GM19240 (cell line): Measurements from ENCODE around the gene KCND3.

Experiments used
- DNase-seq: peaks from one replicate; pipeline ENCODE4 v3.0.0; 2011; ENCODE audit warnings: low spot score; ENCODE audit not compliant: insufficient read length

Gene KCND3

DNA sequence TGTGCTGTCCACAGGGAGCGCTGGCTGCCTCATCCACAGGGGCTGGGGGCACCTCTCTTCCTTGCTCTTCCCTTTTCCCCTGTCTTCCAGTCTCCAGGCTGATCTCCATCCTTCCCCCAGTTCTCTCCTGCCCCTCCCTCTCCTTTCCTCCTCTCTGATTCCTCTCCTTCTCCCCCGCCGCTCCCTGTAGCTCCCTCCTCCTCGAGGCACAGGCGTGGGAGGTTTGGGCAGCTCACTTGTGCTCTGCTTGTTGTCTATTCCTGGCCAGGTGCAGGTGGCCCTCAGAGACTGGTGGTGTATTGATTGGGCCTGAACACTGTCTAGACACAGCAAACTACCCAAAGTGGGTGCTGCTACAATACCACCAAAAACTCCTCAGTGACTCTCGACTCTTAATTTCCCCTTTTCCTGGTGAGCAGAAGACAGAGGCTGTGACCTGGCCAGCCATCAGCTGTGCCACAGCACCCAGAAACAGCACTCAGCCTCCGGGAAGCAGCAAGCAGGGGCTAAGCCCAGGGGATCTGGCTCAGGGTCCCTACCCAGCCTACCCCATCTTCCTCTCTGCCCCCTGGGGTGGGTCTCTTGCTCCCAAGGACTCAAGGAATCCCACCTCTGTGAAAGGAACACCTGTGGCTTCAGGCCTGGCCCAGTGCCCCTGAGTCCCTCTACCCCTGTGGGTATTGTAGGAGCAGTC is 140.5 kb downstream of the KCND3 start:
- DNase-seq: no peak

DNA sequence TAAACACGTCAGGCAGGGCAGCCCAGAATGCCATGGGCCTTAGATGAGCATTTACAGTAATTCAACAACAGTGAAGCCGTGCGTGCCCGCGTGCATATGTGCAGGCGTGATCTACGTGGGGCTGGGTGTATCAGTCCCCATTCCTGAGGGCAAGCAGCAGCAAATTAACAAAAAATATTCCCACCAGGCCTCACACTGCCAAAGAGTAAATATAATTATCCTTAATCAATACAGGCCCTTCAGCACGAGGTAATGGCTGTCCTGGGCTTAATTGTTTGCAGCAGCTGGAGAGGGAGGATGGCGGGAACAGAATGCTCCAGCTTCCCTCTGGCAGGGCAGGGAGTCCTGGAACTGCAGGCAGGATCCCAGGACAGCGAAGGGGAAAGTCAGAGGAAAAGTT is 142.0 kb downstream of the KCND3 start:
- no peak for DNase-seq

DNA sequence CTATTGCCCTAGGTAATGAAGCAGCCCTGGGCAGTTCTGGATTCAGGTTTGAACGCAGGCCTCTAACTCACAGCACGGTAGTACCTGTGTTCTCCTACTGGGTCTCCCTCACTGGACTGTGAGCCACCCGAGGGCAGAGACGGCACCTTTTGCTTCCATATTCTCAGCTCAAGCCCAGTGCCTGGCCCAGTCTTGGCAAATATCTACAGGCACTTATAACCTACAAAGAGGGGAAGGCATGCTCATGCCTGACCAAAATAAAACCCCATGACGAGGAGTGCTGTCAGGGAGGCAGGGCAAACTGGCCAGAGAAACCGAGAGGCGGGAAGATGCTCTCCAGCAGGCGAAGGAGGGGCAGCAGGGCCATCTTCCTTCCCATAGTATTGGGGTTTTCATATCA is 142.6 kb downstream of the KCND3 start:
- no peak for DNase-seq

DNA sequence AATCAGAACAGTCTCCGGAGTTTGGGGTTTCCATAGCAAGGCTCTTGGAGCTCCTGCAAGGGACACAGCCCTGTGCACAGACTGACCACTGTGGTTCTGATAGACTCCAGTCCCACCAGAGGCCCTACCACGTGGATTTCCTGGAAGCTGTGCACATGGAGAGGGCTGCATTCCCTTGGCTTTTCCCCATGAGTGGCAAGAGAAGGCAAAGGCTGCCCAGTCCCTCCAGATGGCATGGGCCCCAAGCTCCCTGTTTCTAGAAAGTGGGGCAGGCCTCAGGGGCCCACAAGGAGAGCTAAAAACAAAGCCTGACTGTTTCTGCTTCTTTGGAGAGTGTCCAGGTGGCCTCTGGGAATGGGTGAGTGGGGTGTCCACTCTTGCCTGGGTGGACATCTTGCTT is 146.3 kb downstream of the KCND3 start:
- DNase-seq: no peak

DNA sequence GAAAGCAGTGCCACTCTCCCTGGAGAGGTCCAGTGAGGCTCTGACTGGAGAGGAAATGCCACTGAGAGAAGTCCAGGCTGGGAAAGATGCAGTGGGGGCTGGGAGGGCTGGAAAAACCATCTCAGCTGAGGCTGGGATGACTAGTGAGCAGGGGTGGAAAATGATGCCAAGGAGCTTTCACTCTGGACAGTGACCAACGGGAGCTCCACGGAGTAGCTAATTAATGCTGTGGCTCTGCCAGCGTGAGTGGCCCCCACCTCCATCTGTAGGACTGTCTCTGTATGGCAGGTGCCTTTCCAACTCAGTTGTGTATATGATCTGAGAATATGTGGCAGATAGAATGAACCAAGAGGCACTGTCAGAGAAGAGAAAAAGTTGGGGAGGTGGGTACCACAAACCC is 147.1 kb downstream of the KCND3 start:
- DNase-seq: no peak

DNA sequence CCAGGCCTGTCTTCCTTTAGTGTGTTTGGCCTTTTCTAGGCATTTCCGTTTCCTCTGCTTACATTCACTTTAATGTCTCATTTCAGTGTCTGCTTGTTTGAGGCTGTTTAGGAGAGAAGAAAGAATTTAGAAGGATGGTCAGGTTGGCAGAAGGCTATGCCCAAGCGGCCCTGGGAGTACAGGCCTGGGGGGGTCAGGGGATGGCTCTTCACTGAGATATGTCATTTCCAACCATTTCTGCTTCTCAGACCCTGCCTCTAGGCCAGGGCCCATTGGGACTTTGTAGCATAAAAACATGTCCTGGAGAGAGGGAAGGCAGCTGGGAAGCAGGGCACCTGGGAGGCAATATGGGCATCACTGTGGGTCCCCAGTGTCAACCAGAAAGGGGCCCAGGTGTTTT is 147.7 kb downstream of the KCND3 start:
- DNase-seq: no peak

DNA sequence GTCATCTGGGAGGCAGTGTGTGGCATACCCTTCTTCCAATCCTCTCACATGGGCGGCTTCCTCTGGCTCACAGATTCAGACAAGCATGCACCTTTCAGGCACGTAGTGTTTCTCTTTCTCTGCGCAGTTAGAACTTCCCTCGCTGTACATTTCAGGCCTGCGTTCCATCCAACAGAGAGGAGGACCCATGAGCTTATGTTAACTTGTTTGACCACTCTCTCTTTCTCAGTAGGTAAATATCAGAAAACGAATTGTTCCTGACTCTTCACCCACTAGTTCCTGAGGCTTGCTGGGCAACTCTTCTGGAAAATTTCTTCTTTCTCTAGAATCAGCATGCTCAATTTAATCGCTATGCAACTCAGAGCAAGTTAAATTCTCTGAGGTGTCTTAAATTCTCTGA is 148.3 kb downstream of the KCND3 start:
- no peak for DNase-seq

DNA sequence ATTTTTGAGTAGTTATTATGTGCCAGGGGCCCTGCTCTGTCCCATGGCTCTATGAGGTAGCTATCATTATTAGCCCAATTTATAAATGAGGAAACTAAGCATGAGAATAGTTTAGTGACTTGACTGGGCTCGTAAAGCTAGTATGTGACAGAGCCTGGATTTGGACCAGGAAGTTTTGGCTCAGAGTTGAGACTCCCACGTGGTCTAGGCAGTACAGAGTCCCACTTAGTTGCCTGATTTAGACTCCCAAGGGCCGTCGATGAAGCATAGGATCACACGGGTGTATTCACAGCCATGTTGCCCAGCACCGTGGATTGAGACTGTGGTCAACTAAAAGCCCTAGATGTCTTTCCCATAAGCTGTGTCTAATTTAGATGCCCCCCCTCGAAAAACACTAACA is 152.1 kb downstream of the KCND3 start:
- DNase-seq: no peak

DNA sequence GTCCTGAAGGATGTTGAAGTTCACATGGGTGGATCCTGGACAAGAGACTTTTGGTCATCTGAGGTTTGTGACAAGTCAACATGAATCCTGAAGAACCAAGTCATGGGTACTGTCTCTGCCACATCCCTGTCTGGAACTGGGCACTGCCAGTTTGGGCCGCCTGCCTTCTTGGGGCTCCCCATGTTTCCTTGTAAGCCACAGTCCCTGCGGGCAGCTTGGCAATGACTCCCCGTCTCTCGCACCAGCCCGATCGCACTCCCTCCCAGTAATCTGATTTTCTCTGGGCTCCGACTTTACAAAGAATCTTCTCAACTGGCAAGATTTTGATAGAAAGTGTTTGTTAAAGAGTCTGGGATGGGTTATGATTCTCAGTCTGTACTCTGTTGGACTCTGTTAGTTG is 153.4 kb downstream of the KCND3 start:
- DNase-seq: no peak

DNA sequence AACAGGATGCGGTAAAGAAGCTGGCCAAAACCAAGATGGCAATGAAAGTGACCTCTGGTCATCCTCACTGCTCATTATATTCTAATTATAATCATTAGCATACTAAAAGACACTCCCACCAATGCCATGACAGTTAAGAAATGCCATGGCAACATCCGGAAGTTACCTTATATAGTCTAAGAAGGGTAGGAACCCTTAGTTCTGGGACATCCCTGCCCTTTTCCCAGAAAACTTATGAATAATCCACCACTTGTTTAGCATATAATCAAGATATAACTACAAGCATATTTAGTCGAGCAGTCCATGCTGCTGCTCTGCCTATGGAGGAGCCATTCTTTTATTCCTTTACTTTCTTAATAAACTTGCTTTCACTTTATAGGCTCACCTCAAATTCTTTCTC is 154.0 kb downstream of the KCND3 start:
- no peak for DNase-seq

DNA sequence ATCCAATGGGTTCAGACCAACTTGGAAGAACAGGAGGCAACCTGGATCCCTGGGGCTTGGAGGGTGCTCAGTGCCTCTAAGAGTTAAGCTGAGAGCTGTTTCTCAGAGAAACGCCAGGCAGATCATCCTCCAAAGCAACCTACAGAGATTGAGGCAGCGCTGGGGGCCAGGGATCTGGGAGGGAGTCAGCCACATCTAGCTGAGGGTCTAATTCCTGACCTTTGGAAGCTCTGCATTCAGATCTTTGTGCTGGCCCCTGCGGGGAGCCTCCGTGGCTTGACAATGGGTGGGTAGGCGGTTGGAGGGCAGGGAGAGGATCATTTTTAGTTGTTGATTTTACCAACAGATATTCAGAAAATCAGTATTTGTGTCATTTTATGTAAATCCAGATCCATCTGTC is 154.5 kb downstream of the KCND3 start:
- no peak for DNase-seq

DNA sequence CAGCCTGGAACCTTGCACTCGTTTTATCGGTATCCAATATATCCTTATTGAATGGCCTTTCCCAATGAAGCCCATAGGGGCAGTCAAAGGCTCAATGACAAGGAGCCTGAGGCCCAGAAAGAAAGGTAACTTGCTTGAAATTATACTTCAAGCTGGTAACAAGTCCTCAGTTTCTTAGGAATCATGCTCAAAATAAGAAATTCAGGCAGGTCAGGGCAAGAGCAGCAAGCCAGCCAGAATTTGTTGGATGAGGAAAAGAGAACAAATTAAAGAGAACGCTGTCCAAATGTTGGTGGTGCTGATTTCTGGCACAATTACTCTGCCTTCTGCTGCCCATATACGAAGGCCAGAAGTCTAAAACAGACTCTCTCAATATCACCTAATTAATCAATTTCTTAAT is 156.1 kb downstream of the KCND3 start:
- DNase-seq: no peak

DNA sequence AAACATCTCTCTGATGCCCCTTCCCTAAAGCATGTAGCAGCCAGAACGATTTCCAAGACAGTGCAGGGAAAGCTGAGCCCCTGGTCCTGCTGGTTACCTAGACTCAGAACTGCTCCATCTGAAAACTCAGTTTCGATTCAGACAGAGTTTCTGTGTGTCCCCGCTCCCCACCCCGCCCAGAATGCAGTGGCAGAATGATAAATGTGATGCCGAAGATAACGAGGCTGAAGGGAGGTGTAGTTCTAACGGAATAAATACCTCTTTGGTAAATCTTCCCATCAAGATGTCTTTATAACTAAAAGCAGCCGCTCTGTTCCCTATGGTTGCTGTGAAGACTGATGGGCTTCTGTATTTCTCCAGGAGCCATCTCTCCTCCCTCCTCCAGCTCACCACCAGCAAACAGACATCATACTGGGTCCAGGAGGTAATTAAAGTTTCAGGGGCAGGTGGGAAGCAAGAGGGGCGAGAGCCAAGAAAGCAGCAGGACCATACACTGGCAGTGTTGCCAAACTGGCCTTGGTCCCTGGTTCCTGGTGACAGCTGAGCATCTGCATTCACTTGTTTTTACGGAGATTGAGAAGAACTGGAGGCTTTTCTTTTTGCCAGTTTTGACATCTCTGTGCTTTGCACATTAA is 156.8 kb downstream of the KCND3 start:
- no peak for DNase-seq

DNA sequence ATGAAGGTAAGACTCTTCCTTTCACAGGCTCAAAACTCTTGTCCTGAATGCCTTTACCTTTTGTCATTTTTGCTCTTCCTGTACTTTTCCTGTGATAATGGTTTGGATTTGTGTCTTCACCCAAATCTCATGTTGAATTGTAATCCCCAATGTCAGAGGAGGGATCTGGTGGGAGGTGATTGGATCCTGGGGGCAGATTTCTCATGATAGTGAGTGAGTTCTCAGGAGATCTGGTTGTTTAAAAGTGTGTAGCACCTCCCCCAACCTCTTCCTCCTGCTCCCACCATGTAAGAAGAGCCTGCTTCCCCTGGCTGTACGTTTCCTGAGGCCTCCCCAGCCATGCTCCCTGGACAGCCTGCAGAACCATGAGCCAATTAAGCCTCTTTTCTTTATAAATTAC is 158.3 kb downstream of the KCND3 start:
- DNase-seq: no peak

DNA sequence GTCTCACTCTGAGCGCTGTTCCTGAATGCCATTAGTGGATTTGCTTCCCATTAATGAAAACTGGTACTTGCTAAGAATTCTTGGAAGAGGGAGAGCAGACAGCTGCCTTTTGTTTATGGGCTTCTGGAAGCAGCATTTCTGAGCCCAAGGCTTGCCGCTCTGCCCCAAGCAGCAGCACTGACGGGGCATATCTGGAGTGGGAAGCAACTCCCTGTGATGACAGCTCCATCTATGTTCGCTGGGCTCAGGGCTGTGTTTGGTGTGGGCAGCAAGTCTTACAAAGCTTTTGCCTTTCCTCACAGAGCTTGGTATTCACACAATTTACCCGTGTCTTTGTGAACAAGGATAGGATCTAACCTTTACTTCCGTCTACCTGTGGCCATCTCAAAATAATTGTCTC is 161.5 kb downstream of the KCND3 start:
- no peak for DNase-seq

DNA sequence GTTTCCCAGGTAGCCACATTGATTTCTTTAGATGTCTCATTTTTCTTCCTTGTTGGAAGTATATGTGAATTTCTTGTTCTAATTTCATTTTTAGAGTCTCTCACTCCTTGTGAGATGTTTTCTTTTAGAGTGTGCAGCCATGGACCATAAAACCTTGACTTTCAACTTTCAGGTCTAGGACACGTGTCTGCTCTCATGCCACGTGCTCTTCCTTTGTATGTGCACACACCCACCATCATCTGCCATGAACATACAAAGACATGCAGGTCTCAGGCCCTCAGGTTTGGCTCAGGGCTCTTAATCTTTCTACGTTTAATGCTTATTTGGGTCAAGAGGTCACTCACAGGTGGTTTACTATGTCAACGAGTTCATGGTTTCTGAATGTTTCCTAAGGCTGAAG is 163.2 kb downstream of the KCND3 start:
- no peak for DNase-seq

DNA sequence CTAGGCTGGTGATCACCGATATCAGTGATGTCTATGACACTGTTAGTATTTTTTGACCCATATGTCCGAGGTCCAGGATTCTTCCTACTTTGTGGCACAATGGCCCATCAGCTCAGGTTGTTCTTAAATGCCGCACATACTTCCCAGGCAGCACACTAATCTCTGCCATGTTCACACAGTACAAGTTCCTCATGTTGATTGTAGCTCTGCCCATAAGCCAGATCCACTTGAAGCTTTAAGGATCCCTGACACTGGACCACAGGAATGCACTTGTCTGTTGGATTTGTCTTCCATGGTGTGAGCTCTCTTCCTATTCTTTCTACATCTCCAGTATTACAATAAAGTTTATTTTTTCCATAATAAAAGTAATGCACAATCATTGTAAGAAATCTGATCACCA is 164.3 kb downstream of the KCND3 start:
- no peak for DNase-seq

DNA sequence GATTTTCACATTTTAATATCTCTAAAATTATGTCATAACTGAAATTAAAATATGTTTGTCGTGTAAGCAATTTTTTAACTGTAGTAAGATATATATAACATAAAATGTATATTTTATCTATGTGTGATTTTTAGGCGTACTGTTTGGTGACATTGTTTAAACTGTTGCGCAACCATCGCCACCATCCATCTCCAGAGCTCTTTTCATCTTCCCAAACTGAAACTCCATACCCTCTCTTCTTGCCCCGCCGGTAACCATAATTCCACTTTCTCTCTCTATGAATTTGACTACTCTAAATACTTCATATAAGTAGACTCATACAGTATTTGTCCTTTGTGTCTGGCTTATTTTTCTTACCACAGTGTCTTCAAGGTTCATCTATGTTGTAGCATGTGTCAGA is 167.3 kb downstream of the KCND3 start:
- no peak for DNase-seq

DNA sequence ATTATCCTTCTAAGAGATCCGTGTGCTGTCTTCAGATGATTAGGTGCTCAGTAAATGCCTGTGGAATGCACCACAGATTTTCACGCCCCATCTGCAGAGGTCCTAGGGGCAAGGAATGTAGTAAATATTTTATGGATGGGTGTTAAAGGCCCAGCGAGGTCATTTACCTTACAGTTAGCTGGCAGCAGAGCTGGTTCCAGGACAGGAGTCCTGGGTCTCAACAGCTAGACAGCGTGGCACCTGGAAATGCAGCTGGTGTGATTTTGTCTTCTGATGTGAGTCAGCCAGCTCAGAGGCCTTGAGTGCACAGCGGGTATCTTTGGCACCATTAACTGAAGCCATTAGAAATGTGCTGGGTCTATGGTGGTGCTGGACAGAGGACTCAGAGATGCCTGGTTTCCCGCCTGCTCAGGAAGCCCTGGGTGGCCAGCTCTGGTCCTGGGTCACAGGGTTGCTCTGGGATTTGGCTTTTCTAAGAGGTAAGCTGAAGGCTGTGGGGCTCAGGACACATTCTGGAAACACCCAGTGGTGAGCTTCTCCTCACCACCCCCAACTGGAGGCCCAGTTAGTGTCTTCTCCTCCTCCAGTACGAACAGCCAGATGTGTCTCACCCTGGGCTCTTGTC is 168.2 kb downstream of the KCND3 start:
- DNase-seq: no peak

DNA sequence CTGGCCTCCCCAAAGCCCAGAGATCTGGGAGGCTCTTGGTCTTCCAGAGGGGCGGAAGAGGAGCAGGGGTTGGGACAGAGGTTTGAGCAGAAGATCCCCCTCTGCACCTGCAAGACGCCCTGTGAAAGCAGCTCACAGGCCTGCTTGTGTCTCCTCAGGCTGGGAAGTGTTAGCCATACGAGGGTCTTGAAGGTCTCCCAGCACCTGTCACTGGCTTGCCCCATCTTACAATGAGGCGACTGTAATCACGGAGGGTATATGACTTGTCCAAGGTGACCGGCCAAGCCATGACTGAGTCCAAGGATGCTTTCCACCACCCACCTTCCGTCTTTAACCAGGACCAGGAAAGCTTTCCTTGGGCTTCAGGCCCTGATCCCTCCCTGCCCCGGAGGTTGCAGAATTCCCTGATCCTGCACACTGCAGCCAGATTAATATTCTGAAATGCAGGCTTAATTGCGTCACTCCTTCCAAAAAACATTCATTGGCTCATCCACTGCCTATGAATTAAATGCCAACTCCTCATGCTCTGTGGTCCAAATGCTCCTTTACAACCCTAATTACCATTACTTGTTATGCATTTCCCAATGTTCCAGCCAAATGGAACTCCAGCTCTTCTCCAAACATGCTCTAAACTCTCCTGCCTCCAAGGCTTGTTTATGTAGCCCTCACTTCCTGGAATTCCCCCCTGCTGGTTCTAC is 169.8 kb downstream of the KCND3 start:
- DNase-seq: no peak

DNA sequence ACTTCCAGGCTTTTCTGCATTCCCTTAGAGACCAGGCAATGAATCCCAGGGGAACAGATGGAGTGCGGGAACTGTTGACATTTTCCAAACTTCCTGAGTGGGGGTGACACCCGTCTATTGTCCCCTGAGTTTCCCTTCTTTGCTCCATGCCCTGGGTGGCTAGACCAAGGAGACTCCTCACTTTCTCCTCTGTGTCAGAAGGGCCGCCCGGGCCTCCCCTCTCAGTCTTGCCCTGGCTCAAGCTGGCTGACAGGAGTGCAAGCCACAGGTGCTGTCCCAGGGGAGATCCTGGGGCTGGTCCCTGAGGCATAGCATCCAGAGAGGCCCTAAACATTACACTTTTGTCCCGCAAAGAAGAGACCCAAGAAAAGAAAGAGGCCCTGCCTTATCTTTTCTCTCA is 170.9 kb downstream of the KCND3 start:
- DNase-seq: no peak

DNA sequence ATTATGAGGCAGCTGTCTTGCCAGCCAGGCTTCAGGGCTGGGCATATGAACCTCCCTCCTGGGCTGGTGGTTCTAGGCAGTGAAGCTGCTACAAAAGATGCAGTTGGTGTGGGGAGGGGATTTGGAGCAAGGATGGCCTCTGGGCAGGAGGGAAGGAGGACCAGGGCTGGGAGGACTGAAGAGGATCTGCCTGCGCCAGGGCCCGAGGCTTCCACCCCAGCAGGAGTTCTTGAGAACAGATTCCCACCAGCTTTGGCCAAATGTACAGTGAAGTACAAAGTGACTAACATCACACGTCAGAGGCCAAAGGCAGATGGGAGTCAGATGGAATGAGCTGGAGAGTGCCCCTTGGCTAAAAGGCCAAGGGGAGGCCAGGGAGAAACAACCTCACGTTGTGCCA is 171.4 kb downstream of the KCND3 start:
- DNase-seq: no peak

DNA sequence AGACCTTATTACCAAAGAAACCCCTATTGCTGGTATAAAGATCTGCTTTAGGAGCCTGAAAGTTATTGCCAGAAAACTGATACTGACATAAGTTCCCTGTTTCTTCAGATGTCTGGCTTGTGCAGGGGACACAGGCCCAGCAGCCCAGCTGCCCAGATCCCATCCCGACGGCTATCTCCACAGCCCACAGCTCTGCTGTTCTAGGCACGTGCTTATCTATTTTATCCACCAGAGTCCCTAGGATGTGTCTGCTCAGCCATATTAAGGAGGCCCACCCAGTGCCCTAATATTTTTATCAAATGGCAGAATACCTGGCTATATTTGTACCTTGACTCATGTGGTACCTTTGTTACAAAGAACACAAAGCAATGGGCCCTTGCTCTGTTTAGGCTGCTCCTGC is 174.8 kb downstream of the KCND3 start:
- no peak for DNase-seq
